Nephron progenitor cell (in vitro differentiated cells): ENCODE measurements around the gene ODF4.

Experiments
- DNase-seq: peaks from one replicate; pipeline ENCODE4 v3.0.0; 2021
- H3K27ac Mint-ChIP-seq: 2 replicates; pipeline ENCODE4 v1.8.0; 2021; ENCODE audit warnings: mild to moderate bottlenecking, moderate library complexity, mixed read lengths
- H3K27me3 Mint-ChIP-seq: 2 replicates; pipeline ENCODE4 v1.8.0; 2021; ENCODE audit warnings: mild to moderate bottlenecking, low read depth, mixed read lengths; ENCODE audit not compliant: poor library complexity
- H3K36me3 Mint-ChIP-seq: 2 replicates; pipeline ENCODE4 v1.8.0; 2021; ENCODE audit warnings: low read depth, mixed read lengths
- H3K4me1 Mint-ChIP-seq: 2 replicates; pipeline ENCODE4 v1.8.0; 2021; ENCODE audit warnings: mixed read lengths
- H3K4me3 Mint-ChIP-seq: 2 replicates; pipeline ENCODE4 v1.8.0; 2021; ENCODE audit warnings: mild to moderate bottlenecking, moderate library complexity, mixed read lengths
- H3K9me3 Mint-ChIP-seq: 2 replicates; pipeline ENCODE4 v1.8.0; 2021; ENCODE audit warnings: mild to moderate bottlenecking, moderate library complexity, mixed read lengths
- CTCF ChIP-seq: fragments of 200-600 bp; sonication (generic); IDR thresholded peaks from 2 replicates; pipeline ENCODE4 v1.5.0; 2021; ENCODE audit warnings: antibody characterized with exemption

Gene ODF4

GRCh38 chr17:8320990-8321389 is 18.6 kb upstream of the ODF4 start:
- Mint-ChIP-seq H3K9me3 (no peaks in the 10 kb centered on the region), H3K27me3 (peaks cover 50% of the 10 kb centered on the region), H3K4me1 (peaks cover 14% of the 10 kb centered on the region), H3K4me3 (no peak overlapping the region), H3K27ac (no peak overlapping the region), H3K36me3 (no peaks in the 10 kb centered on the region)
- no peak for DNase-seq
- TF ChIP-seq CTCF: no peak

GRCh38 chr17:8322061-8322460 is 17.6 kb upstream of the ODF4 start:
- Mint-ChIP-seq H3K27ac (no peak overlapping the region), H3K9me3 (no peaks in the 10 kb centered on the region), H3K4me1 (peaks cover 20% of the 10 kb centered on the region), H3K36me3 (no peaks in the 10 kb centered on the region), H3K4me3 (no peak overlapping the region), H3K27me3 (peaks cover 43% of the 10 kb centered on the region)
- no peak for DNase-seq
- no peak for TF ChIP-seq CTCF

- DNase-seq: no peak
- H3K4me3 Mint-ChIP-seq: no peak overlapping the region
- H3K36me3 Mint-ChIP-seq: no peaks in the 10 kb centered on the region
- no peak overlapping the region for H3K27ac Mint-ChIP-seq
- H3K4me1 Mint-ChIP-seq: peaks cover 21% of the 10 kb centered on the region
- peaks cover 26% of the 10 kb centered on the region for H3K27me3 Mint-ChIP-seq
- no peak for TF ChIP-seq CTCF
- H3K9me3 Mint-ChIP-seq: no peaks in the 10 kb centered on the region
Measured at GRCh38 chr17:8324132-8324531, 15.5 kb upstream of the ODF4 start.

- TF ChIP-seq CTCF: no peak
- no peaks in the 10 kb centered on the region for H3K9me3 Mint-ChIP-seq
- peaks cover 25% of the 10 kb centered on the region for H3K27me3 Mint-ChIP-seq
- H3K27ac Mint-ChIP-seq: no peak overlapping the region
- no peak for DNase-seq
- H3K4me1 Mint-ChIP-seq: peaks cover 19% of the 10 kb centered on the region
- no peak overlapping the region for H3K4me3 Mint-ChIP-seq
- H3K36me3 Mint-ChIP-seq: no peaks in the 10 kb centered on the region
Measured at GRCh38 chr17:8324923-8325322, 14.7 kb upstream of the ODF4 start.

- DNase-seq: peak; percentile 56
- H3K27ac Mint-ChIP-seq: peak overlapping the region; percentile 57
- peaks cover 19% of the 10 kb centered on the region for H3K27me3 Mint-ChIP-seq
- H3K4me1 Mint-ChIP-seq: peaks cover 19% of the 10 kb centered on the region
- TF ChIP-seq CTCF: no peak
- H3K9me3 Mint-ChIP-seq: no peaks in the 10 kb centered on the region
- H3K4me3 Mint-ChIP-seq: peak overlapping the region; percentile 84
- no peaks in the 10 kb centered on the region for H3K36me3 Mint-ChIP-seq
Measured at GRCh38 chr17:8326511-8327302, 12.9 kb upstream of the ODF4 start.

- Mint-ChIP-seq H3K4me3 (peak overlapping the region; percentile 84), H3K9me3 (no peaks in the 10 kb centered on the region), H3K27me3 (peaks cover 19% of the 10 kb centered on the region), H3K36me3 (no peaks in the 10 kb centered on the region), H3K27ac (no peak overlapping the region), H3K4me1 (peaks cover 22% of the 10 kb centered on the region)
- no peak for DNase-seq
- TF ChIP-seq CTCF: no peak
Measured at GRCh38 chr17:8327303-8327649, 12.4 kb upstream of the ODF4 start.
